Measurements from ENCODE around the gene LZTR1.

Gene LZTR1

DNA sequence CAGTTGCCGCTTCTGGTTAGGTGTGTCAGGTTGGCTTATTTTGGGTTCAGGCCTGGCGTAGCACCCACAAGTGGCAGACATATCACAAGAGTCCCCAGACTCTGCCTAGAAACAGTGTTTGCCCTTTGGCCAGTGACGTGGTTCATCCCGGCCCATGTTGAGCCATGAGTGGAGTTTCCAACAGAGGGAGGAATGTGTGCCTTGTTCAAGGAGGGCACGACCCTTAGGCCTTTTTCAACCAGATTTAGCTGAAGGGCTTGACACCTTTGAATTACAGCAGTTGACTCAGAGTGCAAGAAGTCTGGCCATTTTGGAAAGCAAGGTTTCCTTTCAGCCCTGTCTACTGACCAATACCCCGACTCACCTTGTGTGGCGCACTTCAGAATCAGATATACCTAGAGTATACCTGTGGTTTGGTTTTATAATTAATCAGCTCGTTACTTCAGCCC is 30.1 kb upstream of the LZTR1 start:
- no peak for TF ChIP-seq MYC (IDR thresholded peaks at IDR 0.05; ENCODE audit: low read depth, low read length)
- TF ChIP-seq, protein P1, sequence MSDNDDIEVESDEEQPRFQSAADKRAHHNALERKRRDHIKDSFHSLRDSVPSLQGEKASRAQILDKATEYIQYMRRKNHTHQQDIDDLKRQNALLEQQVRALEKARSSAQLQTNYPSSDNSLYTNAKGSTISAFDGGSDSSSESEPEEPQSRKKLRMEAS (IDR thresholded peaks at IDR 0.05; ENCODE audit: low read depth, low read length) = no peak
- TF ChIP-seq, protein P2, sequence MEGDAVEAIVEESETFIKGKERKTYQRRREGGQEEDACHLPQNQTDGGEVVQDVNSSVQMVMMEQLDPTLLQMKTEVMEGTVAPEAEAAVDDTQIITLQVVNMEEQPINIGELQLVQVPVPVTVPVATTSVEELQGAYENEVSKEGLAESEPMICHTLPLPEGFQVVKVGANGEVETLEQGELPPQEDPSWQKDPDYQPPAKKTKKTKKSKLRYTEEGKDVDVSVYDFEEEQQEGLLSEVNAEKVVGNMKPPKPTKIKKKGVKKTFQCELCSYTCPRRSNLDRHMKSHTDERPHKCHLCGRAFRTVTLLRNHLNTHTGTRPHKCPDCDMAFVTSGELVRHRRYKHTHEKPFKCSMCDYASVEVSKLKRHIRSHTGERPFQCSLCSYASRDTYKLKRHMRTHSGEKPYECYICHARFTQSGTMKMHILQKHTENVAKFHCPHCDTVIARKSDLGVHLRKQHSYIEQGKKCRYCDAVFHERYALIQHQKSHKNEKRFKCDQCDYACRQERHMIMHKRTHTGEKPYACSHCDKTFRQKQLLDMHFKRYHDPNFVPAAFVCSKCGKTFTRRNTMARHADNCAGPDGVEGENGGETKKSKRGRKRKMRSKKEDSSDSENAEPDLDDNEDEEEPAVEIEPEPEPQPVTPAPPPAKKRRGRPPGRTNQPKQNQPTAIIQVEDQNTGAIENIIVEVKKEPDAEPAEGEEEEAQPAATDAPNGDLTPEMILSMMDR (IDR thresholded peaks at IDR 0.05; ENCODE audit: low read depth, low read length) = no peak
- TF ChIP-seq POLR2A (IDR thresholded peaks at IDR 0.05; ENCODE audit: extremely low read depth, insufficient read length) = no peak
- no peak for DNase-seq (ENCODE audit: low read depth)
- H3K4me3 ChIP-seq (ENCODE audit: low read depth, low read length) = no peak overlapping the region

DNA sequence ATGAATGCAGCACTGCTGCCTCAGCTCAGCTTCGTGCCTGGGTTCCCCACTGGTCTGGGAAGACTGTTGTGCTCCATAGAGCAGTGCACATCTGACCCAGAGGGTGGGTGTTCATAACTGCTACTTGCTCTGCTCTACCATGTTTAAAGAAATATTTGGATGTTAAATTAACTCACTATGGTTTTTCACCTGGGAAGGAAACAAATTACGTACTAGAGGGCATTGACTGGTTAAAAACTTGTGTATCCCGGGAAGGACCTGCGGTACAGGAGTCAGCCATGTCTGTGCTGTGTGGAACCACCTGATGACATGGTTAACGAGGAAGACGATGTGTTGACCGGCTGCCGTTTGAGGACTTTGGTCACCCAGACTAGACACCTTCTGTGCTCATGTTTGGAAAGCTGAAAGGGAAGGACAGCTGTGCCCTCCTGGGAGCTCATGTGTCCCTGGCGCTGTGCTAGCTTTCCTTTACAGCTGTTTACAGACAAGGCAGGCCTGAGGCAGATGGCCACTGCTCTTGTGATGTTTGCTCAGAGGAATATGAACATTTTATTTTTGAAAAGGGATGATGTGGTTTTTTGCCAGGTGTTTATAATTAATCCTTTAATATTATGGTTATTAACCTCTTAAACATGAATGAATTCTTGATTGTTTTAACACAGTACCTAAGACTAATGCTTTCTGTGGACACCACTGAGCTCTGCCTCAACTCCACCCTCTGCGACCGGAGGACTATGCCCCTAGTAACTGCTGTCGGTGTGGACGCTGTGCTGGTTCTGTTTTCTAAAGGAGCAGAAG is 29.4 kb upstream of the LZTR1 start:
- no peak for DNase-seq (ENCODE audit: low read depth)
- no peak overlapping the region for H3K4me3 ChIP-seq (ENCODE audit: low read depth, low read length)
- no peak for TF ChIP-seq POLR2A (IDR thresholded peaks at IDR 0.05; ENCODE audit: extremely low read depth, insufficient read length)

DNA sequence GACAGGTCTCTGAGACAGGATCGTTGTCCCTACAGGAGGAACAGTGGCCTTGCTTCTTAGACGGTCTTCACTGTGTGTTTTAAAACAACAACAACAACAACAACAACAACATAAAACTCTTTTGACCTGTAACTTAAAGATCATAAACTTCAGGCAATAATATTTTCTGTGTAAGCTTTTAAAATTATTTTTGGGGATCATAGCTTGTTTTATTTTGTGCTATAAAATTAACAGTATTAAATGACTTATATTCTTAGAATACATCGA is 28.8 kb upstream of the LZTR1 start:
- TF ChIP-seq, protein P2 (IDR thresholded peaks at IDR 0.05; ENCODE audit: low read depth, low read length) = no peak
- TF ChIP-seq, protein P1 (IDR thresholded peaks at IDR 0.05; ENCODE audit: low read depth, low read length) = no peak
- no peak for TF ChIP-seq MYC (IDR thresholded peaks at IDR 0.05; ENCODE audit: low read depth, low read length)
- TF ChIP-seq POLR2A (IDR thresholded peaks at IDR 0.05; ENCODE audit: extremely low read depth, insufficient read length) = no peak
- DNase-seq (ENCODE audit: low read depth) = no peak
- H3K4me3 ChIP-seq (ENCODE audit: low read depth, low read length) = no peak overlapping the region

DNA sequence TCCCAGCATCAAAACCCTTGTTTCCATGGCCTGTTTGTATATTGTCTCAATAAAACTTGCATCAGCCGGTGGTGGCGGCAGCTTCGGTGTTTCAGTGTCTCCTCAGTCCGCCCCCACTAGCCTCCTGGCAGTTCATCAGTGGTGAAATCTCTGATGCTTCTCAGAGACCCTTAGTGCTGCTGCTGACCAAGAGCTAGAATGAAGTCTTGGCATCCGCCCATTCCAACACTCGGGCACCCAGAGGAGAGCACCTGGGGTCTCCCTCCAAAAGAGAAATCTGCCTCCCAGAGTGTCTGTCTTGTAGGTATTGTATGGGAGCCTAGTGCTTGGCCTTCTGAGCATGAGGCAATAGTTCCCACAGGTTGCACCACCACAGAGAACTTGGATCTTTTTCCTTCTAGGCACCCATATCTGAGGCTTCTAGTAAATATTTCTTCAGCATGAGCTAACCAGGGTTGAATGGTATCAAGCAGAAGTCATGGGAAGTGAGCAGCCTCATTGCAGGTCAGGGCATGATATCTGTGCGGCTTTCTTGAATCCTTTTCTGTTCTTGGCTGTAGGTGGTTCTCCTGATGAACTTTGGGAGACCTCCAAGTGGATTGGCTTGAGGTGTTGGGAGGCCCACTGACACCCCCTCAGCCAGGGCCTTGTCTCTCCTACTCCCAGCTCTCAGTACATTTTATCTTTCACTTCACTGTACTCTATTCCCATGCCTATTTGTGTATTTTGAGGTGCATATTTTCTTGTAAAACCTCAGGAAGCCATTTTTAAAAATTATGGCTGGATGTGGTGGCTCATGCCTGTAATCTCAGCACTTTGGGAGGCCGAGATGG is 28.2 kb upstream of the LZTR1 start:
- DNase-seq (ENCODE audit: low read depth) = peak; percentile 31
- TF ChIP-seq, protein P2 (IDR thresholded peaks at IDR 0.05; ENCODE audit: low read depth, low read length) = no peak
- TF ChIP-seq, protein P1 (IDR thresholded peaks at IDR 0.05; ENCODE audit: low read depth, low read length) = no peak
- no peak for TF ChIP-seq MYC (IDR thresholded peaks at IDR 0.05; ENCODE audit: low read depth, low read length)
- TF ChIP-seq POLR2A (IDR thresholded peaks at IDR 0.05; ENCODE audit: extremely low read depth, insufficient read length) = no peak
- H3K4me3 ChIP-seq (ENCODE audit: low read depth, low read length) = no peak overlapping the region

DNA sequence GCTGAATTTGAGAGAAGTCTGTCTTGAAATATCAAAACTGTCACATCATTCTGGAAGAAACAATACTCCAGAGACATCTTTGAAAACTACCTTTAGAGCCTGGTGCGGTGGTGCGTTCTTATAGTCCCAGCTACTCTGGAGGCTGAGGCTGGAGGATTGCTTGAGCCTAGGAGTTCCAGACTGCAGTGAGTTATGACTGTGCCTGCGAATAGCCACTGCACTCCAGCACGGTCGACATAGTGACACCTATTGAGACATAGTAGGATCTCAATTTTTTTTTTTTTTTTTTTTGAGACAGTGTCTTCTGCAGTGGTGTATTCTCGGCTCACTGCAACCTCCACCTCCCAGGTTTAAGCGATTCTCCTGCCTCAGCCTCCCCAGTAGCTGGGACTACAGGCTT is 26.5 kb upstream of the LZTR1 start:
- TF ChIP-seq, protein P1 (IDR thresholded peaks at IDR 0.05; ENCODE audit: low read depth, low read length) = no peak
- TF ChIP-seq, protein P2 (IDR thresholded peaks at IDR 0.05; ENCODE audit: low read depth, low read length) = no peak
- no peak for TF ChIP-seq POLR2A (IDR thresholded peaks at IDR 0.05; ENCODE audit: extremely low read depth, insufficient read length)
- no peak for TF ChIP-seq MYC (IDR thresholded peaks at IDR 0.05; ENCODE audit: low read depth, low read length)
- DNase-seq (ENCODE audit: low read depth) = no peak
- H3K4me3 ChIP-seq (ENCODE audit: low read depth, low read length) = no peak overlapping the region

All from NB4 (cell line).